ENCODE results near the gene LMX1B.

LMX1B gene

DNA sequence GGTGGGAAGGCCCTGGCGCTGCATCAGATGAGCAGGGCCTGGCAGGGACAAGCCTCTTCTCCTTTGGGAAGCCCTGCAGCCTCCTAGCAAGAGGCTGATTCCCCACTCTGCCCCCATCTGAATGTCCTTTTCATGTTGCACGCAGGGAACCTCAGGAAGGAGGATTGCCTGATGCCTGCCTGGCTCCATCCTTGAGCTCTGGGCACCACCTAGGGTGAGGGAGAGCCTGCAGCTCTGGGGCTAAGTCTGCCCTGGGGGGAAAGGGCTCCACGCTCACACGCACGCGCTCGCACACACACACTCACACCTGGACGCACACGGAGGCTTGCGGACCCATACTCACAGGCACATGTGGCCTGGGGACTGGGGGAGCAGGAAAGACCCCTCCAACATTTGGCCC is 86.6 kb downstream of the LMX1B start:
- ATAC-seq, result no peak
- no peak for TF ChIP-seq ZFP3 (CRISPR knock-in tag; IDR thresholded peaks at IDR 0.05)
- TF ChIP-seq, protein P1, sequence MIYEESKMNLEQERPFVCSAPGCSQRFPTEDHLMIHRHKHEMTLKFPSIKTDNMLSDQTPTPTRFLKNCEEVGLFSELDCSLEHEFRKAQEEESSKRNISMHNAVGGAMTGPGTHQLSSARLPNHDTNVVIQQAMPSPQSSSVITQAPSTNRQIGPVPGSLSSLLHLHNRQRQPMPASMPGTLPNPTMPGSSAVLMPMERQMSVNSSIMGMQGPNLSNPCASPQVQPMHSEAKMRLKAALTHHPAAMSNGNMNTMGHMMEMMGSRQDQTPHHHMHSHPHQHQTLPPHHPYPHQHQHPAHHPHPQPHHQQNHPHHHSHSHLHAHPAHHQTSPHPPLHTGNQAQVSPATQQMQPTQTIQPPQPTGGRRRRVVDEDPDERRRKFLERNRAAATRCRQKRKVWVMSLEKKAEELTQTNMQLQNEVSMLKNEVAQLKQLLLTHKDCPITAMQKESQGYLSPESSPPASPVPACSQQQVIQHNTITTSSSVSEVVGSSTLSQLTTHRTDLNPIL (CRISPR knock-in tag; IDR thresholded peaks at IDR 0.05; ENCODE audit: low read depth), result no peak
- no peak for TF ChIP-seq BACH2 (CRISPR knock-in tag; IDR thresholded peaks at IDR 0.05; ENCODE audit: borderline replicate concordance)
- no peak for TF ChIP-seq ZFP30 (CRISPR knock-in tag; IDR thresholded peaks at IDR 0.05)
- TF ChIP-seq ZNF565 (CRISPR knock-in tag; conservative IDR thresholded peaks at IDR 0.05; ENCODE audit: low read depth), result no peak
- no peak for TF ChIP-seq RARB (CRISPR knock-in tag; IDR thresholded peaks at IDR 0.05)
- no peak for TF ChIP-seq ZC3H10 (CRISPR knock-in tag; IDR thresholded peaks at IDR 0.05)
- no peak for TF ChIP-seq TOX (CRISPR knock-in tag; IDR thresholded peaks at IDR 0.05; ENCODE audit: borderline replicate concordance)
- no peak for TF ChIP-seq ZNF8 (CRISPR knock-in tag; IDR thresholded peaks at IDR 0.05)
- TF ChIP-seq CSDC2 (CRISPR knock-in tag; IDR thresholded peaks at IDR 0.05), result no peak
- TF ChIP-seq ZNF70 (CRISPR knock-in tag; IDR thresholded peaks at IDR 0.05), result no peak
- no peak for TF ChIP-seq TCF4 (CRISPR knock-in tag; IDR thresholded peaks at IDR 0.05; ENCODE audit: borderline replicate concordance)
- TF ChIP-seq PPARA (CRISPR knock-in tag; IDR thresholded peaks at IDR 0.05; ENCODE audit: borderline replicate concordance), result no peak

DNA sequence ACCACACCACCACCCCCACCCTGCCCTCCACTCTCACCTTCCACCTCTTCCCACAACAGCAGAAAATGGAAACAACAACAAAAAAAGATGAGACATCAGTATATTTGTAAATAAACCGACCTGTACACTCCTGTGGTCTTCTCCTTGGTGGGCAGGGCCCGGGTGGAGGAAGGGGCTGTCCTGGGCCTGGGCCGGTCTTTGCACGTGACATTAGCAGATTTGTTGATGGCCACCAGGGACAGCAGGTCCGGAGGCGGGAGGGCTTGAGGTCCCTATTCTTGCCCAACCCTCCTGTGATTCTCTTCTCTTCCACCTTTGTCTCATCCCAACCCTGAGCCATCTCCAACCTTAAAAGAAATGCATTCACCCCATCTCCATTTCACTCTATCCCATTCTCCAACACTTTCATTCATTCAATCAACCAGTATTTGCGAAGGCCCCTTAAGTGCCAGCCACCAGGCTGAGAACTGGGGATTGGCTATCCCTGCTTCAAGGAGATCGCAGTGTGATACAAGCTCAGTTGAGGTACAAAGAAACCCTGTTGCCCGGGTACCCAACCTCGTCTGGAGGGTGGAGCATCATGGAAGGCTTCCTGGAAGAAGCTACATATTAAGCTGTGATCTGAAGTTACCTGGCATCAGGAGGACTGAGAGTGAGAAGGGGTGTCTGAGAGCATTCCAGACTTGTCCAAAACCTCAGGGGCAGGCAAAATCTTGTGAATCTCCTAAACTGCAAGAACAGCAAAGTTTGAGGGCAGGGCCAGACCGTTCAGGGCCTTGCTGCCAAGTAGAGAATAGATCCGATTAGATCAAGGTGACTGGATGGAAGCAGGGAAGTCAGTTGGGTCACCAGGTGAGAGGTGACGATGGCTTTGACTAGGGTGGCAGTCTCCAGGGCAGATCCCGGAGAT is 87.4 kb downstream of the LMX1B start:
- no peak for ATAC-seq
- TF ChIP-seq ZNF8 (CRISPR knock-in tag; IDR thresholded peaks at IDR 0.05) (no peak), PPARA (CRISPR knock-in tag; IDR thresholded peaks at IDR 0.05; ENCODE audit: borderline replicate concordance) (no peak), ESRRG (CRISPR knock-in tag; IDR thresholded peaks at IDR 0.05) (no peak), ZNF565 (CRISPR knock-in tag; conservative IDR thresholded peaks at IDR 0.05; ENCODE audit: low read depth) (no peak), SNAI2 (CRISPR knock-in tag; IDR thresholded peaks at IDR 0.05) (no peak), ISL1 (CRISPR knock-in tag; IDR thresholded peaks at IDR 0.05) (no peak), OSR1 (CRISPR knock-in tag; IDR thresholded peaks at IDR 0.05) (no peak), BACH2 (CRISPR knock-in tag; IDR thresholded peaks at IDR 0.05; ENCODE audit: borderline replicate concordance) (no peak), ZC3H10 (CRISPR knock-in tag; IDR thresholded peaks at IDR 0.05) (no peak), GLIS3 (CRISPR knock-in tag; IDR thresholded peaks at IDR 0.05) (no peak), ZFP3 (CRISPR knock-in tag; IDR thresholded peaks at IDR 0.05) (no peak), ZNF70 (CRISPR knock-in tag; IDR thresholded peaks at IDR 0.05) (no peak), TOX (CRISPR knock-in tag; IDR thresholded peaks at IDR 0.05; ENCODE audit: borderline replicate concordance) (no peak)
- TF ChIP-seq, protein P2, sequence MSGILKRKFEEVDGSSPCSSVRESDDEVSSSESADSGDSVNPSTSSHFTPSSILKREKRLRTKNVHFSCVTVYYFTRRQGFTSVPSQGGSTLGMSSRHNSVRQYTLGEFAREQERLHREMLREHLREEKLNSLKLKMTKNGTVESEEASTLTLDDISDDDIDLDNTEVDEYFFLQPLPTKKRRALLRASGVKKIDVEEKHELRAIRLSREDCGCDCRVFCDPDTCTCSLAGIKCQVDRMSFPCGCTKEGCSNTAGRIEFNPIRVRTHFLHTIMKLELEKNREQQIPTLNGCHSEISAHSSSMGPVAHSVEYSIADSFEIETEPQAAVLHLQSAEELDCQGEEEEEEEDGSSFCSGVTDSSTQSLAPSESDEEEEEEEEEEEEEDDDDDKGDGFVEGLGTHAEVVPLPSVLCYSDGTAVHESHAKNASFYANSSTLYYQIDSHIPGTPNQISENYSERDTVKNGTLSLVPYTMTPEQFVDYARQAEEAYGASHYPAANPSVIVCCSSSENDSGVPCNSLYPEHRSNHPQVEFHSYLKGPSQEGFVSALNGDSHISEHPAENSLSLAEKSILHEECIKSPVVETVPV (CRISPR knock-in tag; IDR thresholded peaks at IDR 0.05), result no peak
- TF ChIP-seq, protein P3, sequence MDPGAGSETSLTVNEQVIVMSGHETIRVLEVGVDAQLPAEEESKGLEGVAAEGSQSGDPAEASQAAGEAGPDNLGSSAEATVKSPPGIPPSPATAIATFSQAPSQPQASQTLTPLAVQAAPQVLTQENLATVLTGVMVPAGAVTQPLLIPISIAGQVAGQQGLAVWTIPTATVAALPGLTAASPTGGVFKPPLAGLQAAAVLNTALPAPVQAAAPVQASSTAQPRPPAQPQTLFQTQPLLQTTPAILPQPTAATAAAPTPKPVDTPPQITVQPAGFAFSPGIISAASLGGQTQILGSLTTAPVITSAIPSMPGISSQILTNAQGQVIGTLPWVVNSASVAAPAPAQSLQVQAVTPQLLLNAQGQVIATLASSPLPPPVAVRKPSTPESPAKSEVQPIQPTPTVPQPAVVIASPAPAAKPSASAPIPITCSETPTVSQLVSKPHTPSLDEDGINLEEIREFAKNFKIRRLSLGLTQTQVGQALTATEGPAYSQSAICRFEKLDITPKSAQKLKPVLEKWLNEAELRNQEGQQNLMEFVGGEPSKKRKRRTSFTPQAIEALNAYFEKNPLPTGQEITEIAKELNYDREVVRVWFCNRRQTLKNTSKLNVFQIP (CRISPR knock-in tag; IDR thresholded peaks at IDR 0.05; ENCODE audit: borderline replicate concordance, low read depth), result no peak
- TF ChIP-seq, protein P1 (CRISPR knock-in tag; IDR thresholded peaks at IDR 0.05; ENCODE audit: low read depth), result no peak
- TF ChIP-seq, protein P4, sequence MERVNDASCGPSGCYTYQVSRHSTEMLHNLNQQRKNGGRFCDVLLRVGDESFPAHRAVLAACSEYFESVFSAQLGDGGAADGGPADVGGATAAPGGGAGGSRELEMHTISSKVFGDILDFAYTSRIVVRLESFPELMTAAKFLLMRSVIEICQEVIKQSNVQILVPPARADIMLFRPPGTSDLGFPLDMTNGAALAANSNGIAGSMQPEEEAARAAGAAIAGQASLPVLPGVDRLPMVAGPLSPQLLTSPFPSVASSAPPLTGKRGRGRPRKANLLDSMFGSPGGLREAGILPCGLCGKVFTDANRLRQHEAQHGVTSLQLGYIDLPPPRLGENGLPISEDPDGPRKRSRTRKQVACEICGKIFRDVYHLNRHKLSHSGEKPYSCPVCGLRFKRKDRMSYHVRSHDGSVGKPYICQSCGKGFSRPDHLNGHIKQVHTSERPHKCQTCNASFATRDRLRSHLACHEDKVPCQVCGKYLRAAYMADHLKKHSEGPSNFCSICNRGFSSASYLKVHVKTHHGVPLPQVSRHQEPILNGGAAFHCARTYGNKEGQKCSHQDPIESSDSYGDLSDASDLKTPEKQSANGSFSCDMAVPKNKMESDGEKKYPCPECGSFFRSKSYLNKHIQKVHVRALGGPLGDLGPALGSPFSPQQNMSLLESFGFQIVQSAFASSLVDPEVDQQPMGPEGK (CRISPR knock-in tag; IDR thresholded peaks at IDR 0.05; ENCODE audit: borderline replicate concordance), result no peak

DNA sequence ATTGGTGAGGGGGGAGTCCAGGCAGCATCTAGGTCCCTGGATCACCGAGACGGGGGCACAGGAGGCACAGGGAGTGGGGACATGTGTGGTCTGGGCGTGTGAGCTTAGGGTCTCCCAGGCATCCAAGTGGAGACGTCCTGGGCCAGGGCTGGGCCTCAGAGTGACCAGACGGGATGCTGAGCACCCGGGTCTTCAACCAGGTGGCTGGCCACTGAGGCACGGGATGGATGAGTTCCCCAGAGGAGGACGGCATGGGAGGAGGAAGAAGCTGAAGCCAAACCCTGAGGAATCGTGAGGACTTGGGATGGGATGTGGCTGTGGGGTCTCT is 88.0 kb downstream of the LMX1B start:
- ATAC-seq, result no peak

More for the DNA sequence above, 88.0 kb downstream of the LMX1B start:
- TF ChIP-seq ZNF8 (CRISPR knock-in tag; IDR thresholded peaks at IDR 0.05), result no peak
- no peak for TF ChIP-seq CSDC2 (CRISPR knock-in tag; IDR thresholded peaks at IDR 0.05)
- TF ChIP-seq, protein P1 (CRISPR knock-in tag; IDR thresholded peaks at IDR 0.05; ENCODE audit: low read depth), result no peak
- TF ChIP-seq, protein P4 (CRISPR knock-in tag; IDR thresholded peaks at IDR 0.05; ENCODE audit: borderline replicate concordance), result no peak
- TF ChIP-seq, protein P3 (CRISPR knock-in tag; IDR thresholded peaks at IDR 0.05; ENCODE audit: borderline replicate concordance, low read depth), result no peak
- no peak for TF ChIP-seq TOX (CRISPR knock-in tag; IDR thresholded peaks at IDR 0.05; ENCODE audit: borderline replicate concordance)

Measured in SK-N-SH treated with all-trans-retinoic acid at 6 μM for 48 hours (cell line).